Tibial artery (tissue), 4 donors: ENCODE measurements around the gene ADIPOR1.
"Not testable (repeated sequence)": the region's sequence is repeated elsewhere in the genome, so short reads cannot be mapped to it uniquely, and the experiment has no call there.

Experiments used
- DNase-seq, 2 donors: peaks; one replicate each; pipeline ENCODE4 v3.0.0-alpha.2; 2019
- H3K27ac ChIP-seq, 2 donors: fragments of 200-600 bp; sonication (generic) in 1 of 2; 1 replicate in 1 of 2; 2 replicates in 1 of 2; pipeline ENCODE4 v1.5.1; 2018 to 2019; ENCODE audit warnings: mild to moderate bottlenecking in 1 of 2
- H3K27me3 ChIP-seq, 2 donors: fragments of 200-600 bp; sonication (generic) in 1 of 2; one replicate each; pipeline versions ENCODE4 v1.5.1 to v1.6.0; 2016 to 2019
- H3K36me3 ChIP-seq, 3 donors: fragments of 200-600 bp; sonication (generic) in 2 of 3; one replicate each; pipeline ENCODE4 v1.5.1; 2016 to 2019; ENCODE audit warnings: mild to moderate bottlenecking in 2 of 3
- H3K4me1 ChIP-seq, 4 donors: fragments of 200-600 bp; sonication (generic) in 2 of 4; 1 replicate in 3 of 4; 2 replicates in 1 of 4; pipeline ENCODE4 v1.5.1; 2016 to 2019
- H3K4me3 ChIP-seq, 2 donors: fragments of 200-600 bp; sonication (generic) in 1 of 2; 1 replicate in 1 of 2; 2 replicates in 1 of 2; pipeline ENCODE4 v1.5.1; 2018 to 2019; ENCODE audit warnings: mild to moderate bottlenecking in 2 of 2
- H3K9me3 ChIP-seq, 3 donors: fragments of 200-600 bp; sonication (generic) in 1 of 3; one replicate each; pipeline ENCODE4 v1.5.1; 2016 to 2019
- CTCF ChIP-seq, 2 experiments: fragments of 200-600 bp in 1 of 2; fragments of 450-650 bp in 1 of 2; IDR thresholded peaks; one replicate each; pipeline ENCODE4 v1.5.1; 2017 to 2019; ENCODE audit warnings: antibody characterized with exemption in 2 of 2, mild to moderate bottlenecking in 1 of 2, moderate library complexity in 1 of 2
- intact Hi-C: fragments of 100-400 bp; cut with DNase I; formaldehyde crosslinking; loops from one replicate; pipeline ENCODE4 v1.15.0; 2023; ENCODE audit warnings: low total_unique reads

ADIPOR1 gene

GRCh38 chr1:202932476-202932875, 25.6 kb downstream of the ADIPOR1 start:
- H3K4me3 ChIP-seq = no peak overlapping the region
- H3K27me3 ChIP-seq = no peaks in the 10 kb centered on the region
- intact Hi-C loops = no loop called here
- peaks cover 0 to 3% (median 0%) of the 10 kb centered on the region in 4 donors for H3K4me1 ChIP-seq
- H3K9me3 ChIP-seq = no peaks in the 10 kb centered on the region
- no peak for DNase-seq
- H3K27ac ChIP-seq = no peak overlapping the region
- no peak for TF ChIP-seq CTCF (IDR thresholded peaks at IDR 0.05)
- H3K36me3 ChIP-seq = no peaks in the 10 kb centered on the region

- intact Hi-C loops = loop anchor here (10.0 kb wide), 1 partner anchor 68 kb away; no protein-coding TSS in a partner anchor
- peak; percentile 95 to 97 for DNase-seq
- Histone ChIP-seq H3K27ac (peak within 1 kb of the TSS; percentile 93 to 96), H3K9me3 (no peaks in the 10 kb centered on the region), H3K4me3 (peak within 1 kb of the TSS; percentile 78 to 99), H3K36me3 (peaks cover 3 to 4% (median 4%) of the 10 kb centered on the region in 3 donors), H3K4me1 (peaks cover 0 to 26% (median 5%) of the 10 kb centered on the region in 4 donors), H3K27me3 (no peaks in the 10 kb centered on the region)
- TF ChIP-seq CTCF (IDR thresholded peaks at IDR 0.05) = peak; percentile 55 to 61
Measured at GRCh38 chr1:202926581-202927491, 31.3 kb downstream of the ADIPOR1 start, which contains the start of gene KLHL12. Gene KLHL12 (minus strand): TSS chr1:202927234. CDS start chr1:202925162, 2,072 bp downstream.

- Histone ChIP-seq H3K4me3 (no peak overlapping the region), H3K9me3 (no peaks in the 10 kb centered on the region), H3K27me3 (no peaks in the 10 kb centered on the region), H3K4me1 (peaks cover 0 to 26% (median 5%) of the 10 kb centered on the region in 4 donors), H3K36me3 (peaks cover 15 to 16% (median 16%) of the 10 kb centered on the region in 3 donors), H3K27ac (no peak overlapping the region)
- no peak for TF ChIP-seq CTCF (IDR thresholded peaks at IDR 0.05)
- intact Hi-C loops = loop anchor here (10.0 kb wide), 1 partner anchor 71 kb away; no protein-coding TSS in a partner anchor
- DNase-seq = no peak
Measured at GRCh38 chr1:202923533-202923932, 34.6 kb downstream of the ADIPOR1 start.

DNA sequence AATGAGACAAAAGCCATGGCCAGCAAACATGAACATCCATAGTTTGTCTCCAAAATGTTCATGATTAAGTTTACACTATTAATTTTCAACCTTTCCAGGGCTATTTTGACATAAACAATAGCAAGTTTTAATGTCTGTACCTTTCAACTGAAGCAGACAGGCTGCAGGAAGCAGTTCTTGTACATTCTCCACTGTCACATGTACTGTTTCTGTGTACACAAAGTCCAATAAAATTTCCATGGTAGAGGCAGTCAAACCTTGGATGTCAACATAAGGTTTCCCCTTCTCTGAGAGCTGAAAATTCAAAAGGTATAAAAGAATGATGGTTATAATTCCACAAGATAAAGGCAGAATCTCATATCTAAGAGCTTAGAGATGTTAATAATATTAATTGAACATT, 38.5 kb downstream of the ADIPOR1 start:
- Histone ChIP-seq H3K27me3 (no peaks in the 10 kb centered on the region), H3K4me1 (peaks cover 0 to 11% (median 2%) of the 10 kb centered on the region in 4 donors), H3K4me3 (no peak overlapping the region), H3K27ac (no peak overlapping the region), H3K9me3 (no peaks in the 10 kb centered on the region), H3K36me3 (peaks cover 43 to 54% (median 45%) of the 10 kb centered on the region in 3 donors)
- TF ChIP-seq CTCF (IDR thresholded peaks at IDR 0.05) = no peak
- no peak for DNase-seq
- intact Hi-C loops = loop anchor here (10.0 kb wide), 1 partner anchor 75 kb away; no protein-coding TSS in a partner anchor

- no peaks in the 10 kb centered on the region for H3K9me3 ChIP-seq
- no peaks in the 10 kb centered on the region for H3K4me1 ChIP-seq
- H3K27me3 ChIP-seq = no peaks in the 10 kb centered on the region
- no peak overlapping the region for H3K4me3 ChIP-seq
- no peak overlapping the region for H3K27ac ChIP-seq
- no peak for TF ChIP-seq CTCF (IDR thresholded peaks at IDR 0.05)
- peaks cover 77 to 94% (median 78%) of the 10 kb centered on the region in 3 donors for H3K36me3 ChIP-seq
- intact Hi-C loops = no loop called here
- no peak for DNase-seq
Measured at GRCh38 chr1:202915146-202915545, 43.0 kb downstream of the ADIPOR1 start.

- peaks cover 79 to 99% (median 82%) of the 10 kb centered on the region in 3 donors for H3K36me3 ChIP-seq
- H3K27ac ChIP-seq, H3K9me3 ChIP-seq, DNase-seq, H3K27me3 ChIP-seq, H3K4me3 ChIP-seq, intact Hi-C loops, H3K4me1 ChIP-seq: not testable (repeated sequence)
Measured at GRCh38 chr1:202912476-202912875, 45.6 kb downstream of the ADIPOR1 start.
